Endothelial cell (in vitro differentiated cells): ENCODE measurements around the gene RGS7BP. TPM values are rescaled to one million over a fixed set of nuclear protein-coding genes. Genes with fewer than 3 reads are reported as not detected.

Source experiments
- DNase-seq: peaks from one replicate; pipeline ENCODE4 v3.0.0; 2021; ENCODE audit warnings: low spot score
- H3K27ac Mint-ChIP-seq: one replicate; pipeline ENCODE4 v1.8.0; 2021; ENCODE audit warnings: mixed read lengths, inconsistent platforms; ENCODE audit not compliant: unreplicated experiment
- H3K27me3 Mint-ChIP-seq: one replicate; pipeline ENCODE4 v1.8.0; 2021; ENCODE audit warnings: mild to moderate bottlenecking, moderate library complexity, mixed read lengths, inconsistent platforms; ENCODE audit not compliant: unreplicated experiment
- H3K36me3 Mint-ChIP-seq: one replicate; pipeline ENCODE4 v1.8.0; 2021; ENCODE audit warnings: mild to moderate bottlenecking, low read depth, mixed read lengths, inconsistent platforms; ENCODE audit not compliant: unreplicated experiment
- H3K4me1 Mint-ChIP-seq: one replicate; pipeline ENCODE4 v1.8.0; 2021; ENCODE audit warnings: mild to moderate bottlenecking, mixed read lengths, inconsistent platforms; ENCODE audit not compliant: unreplicated experiment
- H3K4me3 Mint-ChIP-seq: one replicate; pipeline ENCODE4 v1.8.0; 2021; ENCODE audit warnings: mild to moderate bottlenecking, mixed read lengths, inconsistent platforms; ENCODE audit not compliant: unreplicated experiment
- H3K9me3 Mint-ChIP-seq: one replicate; pipeline ENCODE4 v1.8.0; 2021; ENCODE audit warnings: mixed read lengths, inconsistent platforms; ENCODE audit not compliant: unreplicated experiment
- CTCF ChIP-seq: fragments of 200-600 bp; sonication (generic); IDR thresholded peaks from one replicate; pipeline ENCODE4 v1.5.0; 2021; ENCODE audit warnings: antibody characterized with exemption; ENCODE audit not compliant: unreplicated experiment
- total RNA-seq: library from RNA; stranded (reverse); fragmentation: NEBNext Ultra II Directional; extraction: Animal tissue kit (Norgen Biotek cat#: 25700); gene quantifications from one replicate; pipeline ENCODE4 v1.2.1, GENCODE V29; 2021; ENCODE audit not compliant: unreplicated experiment

RGS7BP gene
- total RNA-seq, 1 donor from 2014 or later: 0.23 TPM

- Mint-ChIP-seq H3K27ac (no peak overlapping the region), H3K9me3 (no peaks in the 10 kb centered on the region), H3K36me3 (peaks cover 6% of the 10 kb centered on the region), H3K4me3 (no peak overlapping the region), H3K4me1 (peaks cover 25% of the 10 kb centered on the region), H3K27me3 (peaks cover 7% of the 10 kb centered on the region)
- DNase-seq: no peak
- TF ChIP-seq CTCF: no peak
These were observed 113.8 kb downstream of the RGS7BP start for GRCh38 chr5:64619609-64620008.

- Mint-ChIP-seq H3K27me3 (peaks cover 5% of the 10 kb centered on the region), H3K27ac (no peak overlapping the region), H3K9me3 (no peaks in the 10 kb centered on the region), H3K4me3 (no peak overlapping the region), H3K4me1 (peaks cover 24% of the 10 kb centered on the region), H3K36me3 (peaks cover 6% of the 10 kb centered on the region)
- no peak for TF ChIP-seq CTCF
- no peak for DNase-seq
These were observed 117.2 kb downstream of the RGS7BP start for GRCh38 chr5:64622991-64623390.

- no peak overlapping the region for H3K27ac Mint-ChIP-seq
- peaks cover 21% of the 10 kb centered on the region for H3K4me1 Mint-ChIP-seq
- no peak for DNase-seq
- H3K36me3 Mint-ChIP-seq: peaks cover 6% of the 10 kb centered on the region
- H3K4me3 Mint-ChIP-seq: no peak overlapping the region
- no peak for TF ChIP-seq CTCF
- peaks cover 5% of the 10 kb centered on the region for H3K27me3 Mint-ChIP-seq
- no peaks in the 10 kb centered on the region for H3K9me3 Mint-ChIP-seq
These were observed 119.9 kb downstream of the RGS7BP start for GRCh38 chr5:64625678-64626077.

- Mint-ChIP-seq H3K36me3 (no peaks in the 10 kb centered on the region), H3K27ac (no peak overlapping the region), H3K4me1 (peaks cover 3% of the 10 kb centered on the region), H3K4me3 (no peak overlapping the region), H3K9me3 (no peaks in the 10 kb centered on the region), H3K27me3 (no peaks in the 10 kb centered on the region)
- no peak for DNase-seq
- no peak for TF ChIP-seq CTCF
These were observed 123.1 kb downstream of the RGS7BP start for GRCh38 chr5:64628901-64629300.

GRCh38 chr5:64629841-64630240 lies 124.0 kb downstream of the RGS7BP start:
- H3K36me3 Mint-ChIP-seq: no peaks in the 10 kb centered on the region
- H3K27me3 Mint-ChIP-seq: no peaks in the 10 kb centered on the region
- no peak for DNase-seq

More at GRCh38 chr5:64629841-64630240, 124.0 kb downstream of the RGS7BP start:
- no peak for TF ChIP-seq CTCF
- Mint-ChIP-seq H3K4me3 (no peak overlapping the region), H3K9me3 (no peaks in the 10 kb centered on the region), H3K27ac (no peak overlapping the region), H3K4me1 (peaks cover 9% of the 10 kb centered on the region)
